GM12872 (cell line): ENCODE measurements around the gene GRIFIN.
A peak's percentile ranks its signal among the peaks of the same experiment; 100 is the strongest.

Source experiments
- TF ChIP-seq, protein P1 (sequence below): IDR thresholded peaks from 3 replicates; pipeline ENCODE4 v1.5.1; 2011; ENCODE audit warnings: low read depth, mild to moderate bottlenecking, low read length, moderate library complexity; ENCODE audit not compliant: insufficient read depth

GRIFIN gene

DNA sequence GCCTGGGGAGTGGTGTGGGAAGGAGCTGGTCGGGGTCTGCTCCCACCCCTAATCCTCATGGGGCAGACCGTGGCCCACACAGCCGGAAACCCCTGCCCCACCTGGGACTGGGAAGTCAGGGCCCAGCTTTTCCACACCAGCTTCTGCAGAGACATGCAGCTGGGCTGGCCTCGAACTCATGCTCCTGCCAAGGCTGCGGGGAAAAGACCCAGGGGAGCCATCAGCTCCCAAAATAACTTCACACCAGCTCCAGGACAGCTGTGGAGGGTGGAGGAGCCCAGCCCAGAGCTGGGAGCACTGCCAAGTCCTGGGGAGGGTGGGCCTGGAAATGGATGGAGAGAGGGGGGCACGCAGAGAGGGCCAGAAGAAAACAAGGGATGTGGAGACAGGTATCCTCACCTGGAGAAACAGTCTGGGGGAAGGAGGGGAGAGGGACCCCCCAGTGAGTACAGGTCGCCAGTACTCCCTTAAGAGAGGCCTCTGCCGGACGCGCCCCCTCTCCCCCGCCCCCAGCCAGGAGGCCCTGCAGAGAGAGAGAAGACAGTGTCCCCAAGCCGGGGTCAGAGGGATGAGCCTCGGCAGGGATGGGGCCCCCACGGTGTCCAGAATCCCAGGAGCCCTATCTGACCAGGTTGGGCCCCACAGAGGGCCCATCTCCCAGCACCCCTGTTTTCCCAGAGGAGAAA is 11.5 kb upstream of the GRIFIN start:
- TF ChIP-seq, protein P1, sequence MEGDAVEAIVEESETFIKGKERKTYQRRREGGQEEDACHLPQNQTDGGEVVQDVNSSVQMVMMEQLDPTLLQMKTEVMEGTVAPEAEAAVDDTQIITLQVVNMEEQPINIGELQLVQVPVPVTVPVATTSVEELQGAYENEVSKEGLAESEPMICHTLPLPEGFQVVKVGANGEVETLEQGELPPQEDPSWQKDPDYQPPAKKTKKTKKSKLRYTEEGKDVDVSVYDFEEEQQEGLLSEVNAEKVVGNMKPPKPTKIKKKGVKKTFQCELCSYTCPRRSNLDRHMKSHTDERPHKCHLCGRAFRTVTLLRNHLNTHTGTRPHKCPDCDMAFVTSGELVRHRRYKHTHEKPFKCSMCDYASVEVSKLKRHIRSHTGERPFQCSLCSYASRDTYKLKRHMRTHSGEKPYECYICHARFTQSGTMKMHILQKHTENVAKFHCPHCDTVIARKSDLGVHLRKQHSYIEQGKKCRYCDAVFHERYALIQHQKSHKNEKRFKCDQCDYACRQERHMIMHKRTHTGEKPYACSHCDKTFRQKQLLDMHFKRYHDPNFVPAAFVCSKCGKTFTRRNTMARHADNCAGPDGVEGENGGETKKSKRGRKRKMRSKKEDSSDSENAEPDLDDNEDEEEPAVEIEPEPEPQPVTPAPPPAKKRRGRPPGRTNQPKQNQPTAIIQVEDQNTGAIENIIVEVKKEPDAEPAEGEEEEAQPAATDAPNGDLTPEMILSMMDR = no peak

DNA sequence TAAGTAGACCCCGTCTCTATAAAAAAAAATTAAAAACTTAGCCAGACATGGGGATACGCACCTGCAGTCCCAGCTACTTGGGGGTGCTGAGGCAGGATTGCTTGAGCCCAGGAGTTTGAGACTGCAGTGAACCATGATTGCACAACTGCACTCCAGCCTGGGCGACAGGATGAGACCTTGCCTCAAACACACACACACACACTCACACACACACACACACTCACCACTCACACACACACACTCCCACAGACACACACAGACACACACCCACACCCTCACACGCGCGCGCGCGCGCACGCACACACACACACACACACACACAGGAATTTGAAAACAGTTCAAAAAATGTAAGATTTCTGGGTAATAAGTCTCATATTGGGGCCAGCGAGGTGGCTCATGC is 8.7 kb upstream of the GRIFIN start:
- TF ChIP-seq, protein P1 = no peak

DNA sequence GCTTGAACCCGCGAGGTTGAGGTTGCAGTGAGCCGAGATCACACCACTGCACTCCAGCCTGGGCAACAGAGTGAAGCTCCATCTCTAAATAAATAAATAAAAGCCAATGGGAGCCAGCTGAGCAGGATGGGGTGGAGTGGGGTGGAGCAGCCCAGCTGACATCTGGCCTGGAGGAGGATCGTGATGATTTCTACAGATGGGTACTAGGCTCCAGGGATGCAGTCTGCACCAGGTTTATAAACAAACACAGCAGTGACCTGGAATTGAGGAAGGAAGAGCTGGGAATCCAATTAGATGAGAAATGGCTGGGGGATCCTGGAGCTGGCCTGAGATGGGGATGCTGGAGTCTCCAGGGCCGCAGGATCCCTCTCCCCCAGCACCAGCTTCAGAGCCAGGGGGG is 7.3 kb upstream of the GRIFIN start:
- TF ChIP-seq, protein P1 = no peak

DNA sequence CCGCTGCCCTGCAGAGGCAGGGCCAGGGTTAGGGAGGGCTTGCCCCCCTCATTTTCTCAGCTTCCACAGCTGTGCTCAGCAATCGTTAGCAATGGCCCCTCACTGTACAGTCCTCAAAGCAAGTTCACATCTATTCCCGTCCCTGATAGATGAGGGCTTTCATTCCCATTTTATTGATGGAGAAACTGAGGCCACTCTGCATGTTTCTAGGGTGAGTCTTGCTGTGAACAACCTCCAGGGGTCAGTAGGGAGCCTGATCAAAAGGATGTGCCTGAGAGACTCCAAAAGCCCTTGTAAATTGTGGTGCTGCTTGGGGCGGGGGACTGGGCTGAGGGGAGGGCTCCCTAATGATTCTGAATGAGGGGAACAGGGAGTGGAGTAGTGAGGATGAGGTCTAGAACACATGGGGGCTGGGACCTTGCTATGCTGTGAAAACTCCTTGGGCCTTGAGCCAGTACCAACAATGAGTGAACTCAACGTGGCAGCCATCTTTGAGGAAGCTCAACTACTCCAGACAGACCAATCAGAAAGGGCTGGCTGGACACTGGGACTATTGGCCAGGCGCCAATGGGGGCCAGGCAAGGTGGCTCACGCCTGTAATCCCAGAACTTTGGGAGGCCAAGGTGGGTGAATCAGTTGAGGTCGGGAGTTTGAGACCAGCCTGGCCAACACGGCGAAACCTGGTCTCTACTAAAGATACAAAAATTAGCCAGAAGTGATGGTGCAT is 6.7 kb upstream of the GRIFIN start:
- TF ChIP-seq, protein P1 = peak; percentile 43; the same call in 1 of the 3 replicates

DNA sequence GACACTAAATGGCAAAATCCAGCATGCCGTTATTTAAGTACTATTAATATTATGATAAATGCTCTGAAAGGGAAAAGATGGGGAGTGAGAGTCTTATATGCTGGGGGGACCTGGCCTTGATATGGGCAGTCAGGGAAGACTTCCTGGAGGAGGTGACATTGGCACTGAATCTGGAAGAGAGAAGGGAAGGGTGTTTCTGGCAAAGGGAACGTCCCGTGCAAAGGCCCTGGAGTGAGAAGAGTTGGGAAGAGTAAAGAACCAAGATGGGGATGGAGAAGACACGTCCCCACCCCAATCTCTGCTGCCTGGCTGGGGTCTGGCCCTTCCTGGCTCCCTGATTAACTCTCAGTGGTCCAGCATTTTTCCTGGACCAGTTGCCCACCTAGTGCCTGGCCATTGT is 5.0 kb upstream of the GRIFIN start:
- TF ChIP-seq, protein P1 = no peak

DNA sequence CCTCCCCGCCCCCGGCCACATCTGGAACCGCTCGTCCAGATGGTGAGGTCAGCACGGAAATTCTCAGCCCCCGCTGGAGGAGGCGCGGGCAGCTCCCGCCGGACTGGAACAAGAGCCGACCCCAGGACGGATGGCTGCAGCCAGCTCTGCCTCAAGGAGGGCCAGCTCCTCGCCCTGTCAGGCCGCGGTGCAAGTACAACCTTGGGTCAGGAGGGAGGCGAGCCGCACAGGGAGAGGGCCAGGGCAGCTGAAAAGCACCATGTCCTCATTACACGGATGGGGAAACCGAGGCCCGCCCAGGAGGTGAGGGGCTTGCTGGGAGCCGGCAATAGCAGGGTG is 3.8 kb upstream of the GRIFIN start:
- TF ChIP-seq, protein P1 = no peak

DNA sequence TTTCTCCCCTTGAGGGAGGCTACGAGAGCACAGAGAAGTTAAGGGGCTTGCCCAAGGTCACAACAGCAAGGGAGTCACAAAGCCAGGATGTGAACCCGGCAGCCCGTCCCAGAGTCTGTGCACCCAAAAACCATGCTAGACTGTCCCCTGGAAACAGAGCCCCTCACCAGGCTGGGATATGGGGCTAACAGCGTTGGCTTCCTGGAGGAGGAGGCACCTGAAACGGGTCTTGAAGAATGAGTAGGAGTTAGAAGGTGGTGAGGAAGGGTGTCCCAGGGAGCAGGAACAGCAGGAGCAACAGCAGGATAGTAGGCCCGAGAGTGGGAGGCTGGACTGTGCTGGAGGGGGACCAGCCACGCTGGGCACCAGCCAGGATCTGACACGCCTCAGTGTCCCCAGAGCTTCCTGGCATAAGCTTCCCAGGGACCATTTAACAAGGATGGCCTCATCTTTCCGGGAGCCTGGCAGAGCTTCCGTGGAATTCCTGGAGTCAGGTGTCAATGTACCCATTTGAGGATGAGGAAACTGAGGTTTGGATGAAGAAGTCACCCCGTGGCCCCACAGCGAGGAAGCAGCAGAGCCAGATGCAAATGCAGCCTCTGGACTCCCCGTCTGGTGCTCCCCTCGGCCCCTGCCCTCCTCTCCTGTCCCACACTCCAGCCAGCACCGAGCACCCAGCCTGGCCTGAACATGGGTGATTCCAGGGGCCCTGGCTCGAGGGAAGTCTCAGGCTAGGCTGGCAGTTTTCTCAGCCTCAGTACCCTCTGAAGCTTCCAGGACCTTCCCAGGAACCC is 3.3 kb upstream of the GRIFIN start:
- TF ChIP-seq, protein P1 = no peak
